NCI-H128 (cell line): ENCODE results near the gene MRPL20.

Experiments used
- DNase-seq: peaks from one replicate; lab custom pipeline; 2025; ENCODE audit not compliant: unreplicated experiment; lab: John Stamatoyannopoulos, UW

Gene MRPL20

DNA sequence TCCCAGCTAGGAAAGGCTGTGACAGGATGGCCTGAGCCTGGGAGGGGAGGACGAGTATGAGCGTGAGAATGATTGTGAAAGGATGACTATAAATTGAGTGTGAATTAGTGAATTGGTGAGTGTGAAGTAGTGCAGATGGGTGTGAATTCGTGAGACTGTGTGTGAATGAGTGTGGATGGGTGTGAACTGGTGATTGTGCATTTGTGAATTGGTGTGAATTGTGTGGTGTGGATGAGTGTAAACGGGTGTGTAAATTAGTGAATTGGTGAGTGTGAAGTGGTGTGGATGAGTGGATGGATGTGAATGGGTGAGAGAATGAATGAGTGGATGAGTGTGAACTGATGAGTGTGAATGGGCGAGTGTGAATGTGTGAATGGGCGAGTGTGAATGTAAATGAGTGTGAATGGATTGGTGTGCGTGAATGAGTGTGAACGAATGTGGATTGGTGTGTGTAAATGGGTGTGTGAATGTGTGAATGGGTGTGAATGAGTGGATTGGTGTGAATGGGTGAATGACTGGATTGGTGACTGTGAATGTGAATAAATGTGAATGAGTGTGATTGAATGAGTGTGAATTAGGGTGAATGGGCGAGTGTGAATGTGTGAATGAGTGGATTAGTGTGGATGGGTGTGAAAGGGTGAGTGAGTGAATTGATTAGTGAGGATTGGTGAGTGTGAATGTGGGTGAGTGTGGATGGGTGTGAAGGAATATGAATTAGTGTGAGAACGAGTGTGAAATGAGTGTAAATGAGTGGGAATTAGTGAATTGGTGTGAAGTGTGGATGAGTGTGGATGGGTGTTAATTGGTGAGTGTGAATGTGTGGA lies 41.0 kb downstream of the MRPL20 start:
- no peak for DNase-seq

- DNase-seq, result no peak
Observed at GRCh38 chr1:1364266-1364665, 42.8 kb downstream of the MRPL20 start.

- no peak for DNase-seq
Observed at GRCh38 chr1:1361982-1362423, 45.1 kb downstream of the MRPL20 start.

- no peak for DNase-seq
Observed at GRCh38 chr1:1361233-1361981, 45.7 kb downstream of the MRPL20 start.

DNA sequence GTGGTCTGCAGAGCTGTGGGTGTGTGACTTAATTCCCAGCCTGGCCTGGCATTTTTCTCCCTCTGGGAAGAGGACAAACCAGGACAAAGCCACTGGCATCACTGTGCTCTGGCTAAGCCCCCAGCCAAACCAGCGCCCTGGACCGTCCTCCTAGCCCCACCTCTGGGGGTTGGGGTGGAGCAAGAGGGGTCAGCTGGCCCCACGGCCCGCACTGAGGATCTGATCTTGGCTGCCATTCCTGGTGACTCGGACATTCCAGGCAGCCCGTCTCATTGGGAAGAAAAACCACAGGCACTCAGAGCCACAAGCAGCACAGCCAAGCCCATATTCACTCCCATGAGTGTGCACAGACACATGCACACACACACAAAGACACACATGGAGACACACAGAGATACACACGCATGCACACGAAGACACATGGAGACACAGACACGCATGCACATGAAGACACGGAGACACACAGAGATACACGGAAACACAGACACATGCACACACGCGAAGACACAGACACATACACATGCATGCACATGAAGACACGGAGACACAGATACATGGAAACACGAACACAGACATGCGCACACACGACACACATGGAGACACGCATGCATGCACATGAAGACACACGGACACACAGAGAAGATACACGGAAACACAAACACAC lies 46.5 kb downstream of the MRPL20 start:
- no peak for DNase-seq

DNA sequence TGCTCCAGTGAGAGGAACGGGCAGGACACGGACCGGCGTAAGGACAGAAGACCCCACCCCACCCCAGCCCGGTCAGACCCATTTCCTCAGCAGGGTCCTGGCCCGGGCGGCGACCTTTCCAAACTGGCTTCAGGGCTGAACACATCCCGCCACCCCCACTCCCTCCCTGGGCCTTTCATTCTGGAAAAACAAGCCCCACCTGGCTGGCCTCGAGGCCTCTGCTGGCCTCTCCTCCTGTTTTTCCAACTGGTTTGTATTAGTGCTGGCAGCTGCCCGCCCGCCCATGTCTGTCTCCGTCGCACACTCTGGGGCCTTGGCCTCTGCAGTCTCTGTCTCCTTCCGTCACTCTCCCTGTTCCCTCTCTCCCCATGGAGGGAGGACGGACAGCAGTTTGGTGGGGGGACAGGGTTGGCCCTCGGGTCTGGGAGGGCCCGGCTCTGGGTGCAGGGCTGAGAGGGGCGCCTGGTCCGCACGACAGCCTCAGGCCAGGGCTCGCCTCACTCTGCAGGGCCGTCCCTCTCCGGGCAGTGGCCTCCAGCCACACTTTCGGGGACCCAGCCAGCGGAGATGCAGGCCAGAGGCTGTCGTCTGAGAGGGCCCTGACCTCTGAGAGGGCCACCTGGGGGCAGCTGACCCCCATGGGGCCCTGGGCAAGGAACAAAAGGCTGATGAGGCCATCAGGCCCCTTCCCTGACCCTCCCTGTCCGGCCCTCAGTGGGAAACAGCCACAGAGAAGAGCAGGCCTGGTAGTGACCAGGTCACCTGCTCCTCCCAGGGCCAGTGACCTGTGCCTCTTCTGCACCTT lies 47.2 kb downstream of the MRPL20 start:
- DNase-seq, result no peak

DNA sequence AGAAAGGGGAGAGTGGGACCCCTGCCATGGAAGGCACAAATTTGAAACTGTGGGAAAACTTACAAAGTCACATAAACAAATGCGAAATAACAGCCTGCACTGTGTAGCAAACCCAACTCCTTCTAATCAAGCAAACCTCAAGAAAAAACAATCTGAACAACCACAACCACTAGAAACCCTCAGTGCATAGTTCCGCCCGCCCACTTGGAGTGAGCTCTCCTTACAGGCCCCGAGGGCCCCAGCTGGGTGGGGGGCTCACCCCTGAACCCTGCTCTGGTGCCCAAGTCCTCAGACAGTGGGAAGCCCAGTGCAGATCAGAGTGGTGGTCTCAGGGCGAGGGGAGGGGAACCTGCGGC lies 47.8 kb downstream of the MRPL20 start:
- no peak for DNase-seq

GRCh38 chr1:1358433-1359271 lies 48.4 kb downstream of the MRPL20 start, which contains the start of gene MXRA8:
Gene MXRA8, minus strand, starts transcription at chr1:1358555. Its CDS starts 51 bp downstream, at chr1:1358504.
- DNase-seq, result no peak

DNA sequence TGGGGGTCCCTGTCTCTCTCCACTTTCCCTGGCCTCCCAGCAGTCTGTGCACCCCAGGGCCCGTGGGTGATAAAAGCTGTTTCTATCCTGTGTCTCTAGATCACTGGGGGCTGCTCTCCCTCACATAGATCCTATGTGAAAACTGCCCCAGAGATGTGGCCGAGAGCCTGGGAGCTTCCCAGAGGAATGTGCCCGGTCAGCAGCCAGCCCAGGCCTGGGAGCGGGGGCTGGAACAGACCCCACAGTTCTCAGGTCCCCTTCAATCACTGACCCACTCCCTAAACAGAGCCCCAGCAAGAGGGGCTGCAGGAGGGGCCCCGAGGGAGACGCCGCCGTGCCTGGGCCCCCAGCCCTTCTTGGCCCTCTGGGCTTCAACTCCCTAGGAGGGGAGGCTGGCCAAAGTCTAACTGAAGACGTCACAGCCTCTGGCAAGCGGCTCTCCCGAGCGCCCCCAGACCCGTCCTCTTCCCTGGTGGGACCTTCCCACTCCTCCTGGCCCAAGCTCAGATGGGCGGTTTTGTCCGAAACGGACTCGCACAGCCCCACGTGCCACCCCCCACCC lies 49.1 kb downstream of the MRPL20 start:
- DNase-seq, result no peak

DNA sequence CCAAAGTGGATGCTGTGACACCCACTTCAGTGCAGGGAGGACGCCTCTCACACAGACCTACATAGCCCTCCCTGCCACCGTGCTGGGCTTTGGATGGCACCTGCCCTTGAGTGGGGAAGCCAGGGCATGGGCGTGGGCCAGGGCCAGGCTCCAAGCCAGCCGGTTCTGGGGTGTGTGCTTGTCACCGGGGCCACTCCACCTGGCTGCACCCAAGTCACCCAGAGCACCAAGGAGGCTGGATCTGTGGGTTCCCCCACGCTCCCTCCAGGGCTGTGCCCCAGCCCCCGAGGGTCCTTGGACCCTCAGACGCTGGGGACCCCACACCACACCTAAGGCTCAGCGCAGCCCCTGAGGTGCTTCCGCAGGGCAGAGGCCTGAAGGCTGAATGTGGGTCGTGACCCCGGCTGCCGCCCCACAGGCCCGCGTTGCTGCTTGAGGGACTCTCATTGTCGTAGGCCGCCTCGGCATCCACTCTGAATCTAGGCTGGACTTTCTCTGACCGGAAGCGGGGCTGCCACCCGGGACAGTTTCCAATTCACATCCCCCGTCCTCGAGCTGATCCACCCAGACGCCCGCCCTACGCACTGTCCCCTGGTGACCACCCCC lies 50.2 kb downstream of the MRPL20 start:
- DNase-seq, result no peak

DNA sequence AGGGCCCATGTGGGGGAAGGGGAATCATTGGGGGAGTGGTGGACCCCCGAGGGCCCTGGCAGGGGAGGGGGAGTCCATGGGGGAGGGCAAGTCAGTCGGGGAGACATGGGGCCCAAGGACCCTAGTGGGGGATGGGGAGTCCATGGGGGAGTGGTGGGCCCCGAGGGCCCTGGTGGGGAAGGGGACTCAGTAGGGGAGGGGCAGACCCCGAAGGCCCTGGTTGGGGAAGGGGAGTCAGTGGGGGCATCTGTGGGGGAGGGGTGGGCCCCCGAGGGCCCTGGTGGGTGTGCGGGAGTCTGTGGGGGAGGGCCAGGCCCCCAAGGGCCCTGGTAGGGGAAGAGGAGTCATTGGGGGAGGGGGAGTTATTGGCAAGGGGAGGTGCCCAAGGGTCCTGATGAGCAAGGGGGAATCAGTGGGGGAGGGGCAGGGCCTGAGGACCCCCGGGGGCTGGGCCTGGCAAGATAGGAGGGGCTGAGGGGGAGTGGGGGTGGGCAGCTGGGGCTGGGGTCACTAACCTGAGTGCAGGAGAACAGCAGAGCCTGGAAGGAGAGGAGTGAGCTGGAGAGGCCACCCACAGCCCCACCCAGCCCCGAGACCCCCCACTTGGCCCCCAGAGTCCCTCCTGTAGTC lies 50.8 kb downstream of the MRPL20 start:
- no peak for DNase-seq

GRCh38 chr1:1355416-1355815 lies 51.7 kb downstream of the MRPL20 start:
- no peak for DNase-seq

DNA sequence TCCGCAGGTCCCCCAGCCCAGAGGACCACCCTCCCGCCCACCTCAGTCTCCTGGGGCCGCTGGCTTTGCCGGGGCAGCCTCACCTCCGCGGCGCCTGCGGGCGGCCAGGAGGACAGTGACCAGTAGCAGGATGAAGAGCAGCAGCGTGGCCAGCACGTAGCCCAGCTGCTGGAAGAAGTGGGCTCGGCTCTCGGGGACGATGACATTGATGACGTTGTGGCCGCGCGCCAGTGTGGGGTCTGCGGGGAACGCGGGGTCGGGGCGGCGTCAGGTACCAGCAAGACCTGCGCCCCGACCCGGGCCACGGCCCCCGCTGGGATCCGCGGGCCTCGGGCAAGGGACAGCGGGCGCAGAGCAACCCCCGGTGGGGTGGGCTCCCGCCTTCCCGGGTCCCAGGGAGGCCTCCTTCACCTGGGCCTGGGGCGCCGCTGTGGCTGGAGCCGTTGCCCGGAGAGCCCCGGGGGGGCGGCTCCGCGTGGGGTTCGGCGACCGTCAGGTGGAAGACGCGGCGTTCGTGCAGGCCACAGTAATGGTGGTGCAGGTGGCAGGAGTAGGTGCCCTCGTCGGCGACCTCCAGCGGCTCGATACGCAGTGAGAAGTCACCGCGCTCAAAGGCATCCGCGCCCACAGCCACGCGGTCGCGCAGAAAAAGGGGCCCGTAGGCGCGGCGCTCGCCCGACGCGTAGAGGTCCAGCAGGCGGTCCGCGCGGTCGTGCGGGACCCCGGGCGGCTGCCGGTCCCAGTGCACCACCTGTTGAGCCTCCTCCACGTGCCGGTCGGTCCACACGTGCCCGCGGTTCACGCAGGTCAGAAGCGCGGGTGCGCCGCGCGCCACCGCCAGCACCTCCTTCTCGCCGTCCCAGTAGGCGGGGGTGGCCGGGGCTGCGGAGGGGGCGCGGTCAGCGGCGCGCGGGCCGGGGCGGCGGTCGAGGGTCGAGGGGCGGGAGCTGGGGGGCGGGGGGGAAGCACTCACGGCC lies 52.5 kb downstream of the MRPL20 start:
- DNase-seq, result no peak

GRCh38 chr1:1353389-1354151 lies 53.5 kb downstream of the MRPL20 start:
- no peak for DNase-seq

- DNase-seq, result no peak
Observed at GRCh38 chr1:1352786-1353388, 54.2 kb downstream of the MRPL20 start.
